Psoas muscle (tissue), 8 donors: ENCODE data around the gene LLGL1. TPM values are rescaled to one million over a fixed set of nuclear protein-coding genes. Genes with fewer than 3 reads are reported as not detected.
A peak's percentile ranks its signal among the peaks of the same experiment; 100 is the strongest.

Source experiments
- ATAC-seq, 4 donors: fragments of 200-7000 bp; cut with Tn5 transposase; one replicate each; pipeline ENCODE4 v1.9.1; 2020; ENCODE audit warnings: moderate library complexity in 3 of 4, mild to moderate bottlenecking in 2 of 4
- DNase-seq, 2 donors: peaks; one replicate each; pipeline ENCODE4 v3.0.0-alpha.2; 2020
- H3K27ac ChIP-seq: fragments of 200-600 bp; one replicate; pipeline ENCODE4 v1.8.0; 2022
- H3K27me3 ChIP-seq, 3 donors: fragments of 200-600 bp in 1 of 3; one replicate each; pipeline versions ENCODE4 v1.6.1 to v1.8.0; 2013 to 2022; ENCODE audit warnings: low read length in 2 of 3, mild to moderate bottlenecking in 2 of 3, moderate library complexity in 1 of 3; ENCODE audit not compliant: insufficient read depth in 3 of 3
- H3K36me3 ChIP-seq, 2 donors: fragments of 200-600 bp in 1 of 2; one replicate each; pipeline versions ENCODE4 v1.6.1 to v1.8.0; 2013 to 2022; ENCODE audit warnings: low read depth in 1 of 2, mild to moderate bottlenecking in 1 of 2, moderate library complexity in 1 of 2; ENCODE audit not compliant: insufficient read depth in 1 of 2
- H3K4me1 ChIP-seq: fragments of 200-600 bp; one replicate; pipeline ENCODE4 v1.8.0; 2022
- H3K4me3 ChIP-seq: fragments of 200-600 bp; one replicate; pipeline ENCODE4 v1.8.0; 2022; ENCODE audit warnings: mild to moderate bottlenecking
- H3K9me3 ChIP-seq: fragments of 200-600 bp; one replicate; pipeline ENCODE4 v1.8.0; 2022
- WGBS, 3 donors: extraction: QIAGEN DNeasy Blood & Tissue Kit; methylation state at CpG; one replicate each; pipeline versions ENCODE4 v1.1.6 to v1.1.7; 2013; 5-methylcytosine and 5-hydroxymethylcytosine counted together
- intact Hi-C, 2 donors: fragments of 100-400 bp; cut with DNase I; formaldehyde crosslinking; loops; one replicate each; pipeline versions ENCODE4 v1.11.0 to v1.14.2; 2022
- polyA plus RNA-seq, 3 donors: library from polyadenylated mRNA; stranded (reverse); fragments of 200-250 nt; gene quantifications; one replicate each; pipeline ENCODE4 v1.2.3, GENCODE V29; 2013
- total RNA-seq, 4 donors: library from RNA; stranded (reverse); fragmentation: NEBNext Ultra II Directional in 2 of 4; extraction: Animal tissue kit (Norgen Biotek cat#: 25700) in 2 of 4; gene quantifications; one replicate each; pipeline versions ENCODE4 v1.2.1 to v1.2.4, GENCODE V29; 2021 to 2023
- TF ChIP-seq, protein P1 (sequence below): fragments of 200-600 bp; IDR thresholded peaks from one replicate; pipeline ENCODE4 v1.8.0; 2022; ENCODE audit warnings: antibody characterized with exemption
- donor health status: healthy with polysubstance abuse.
- donor health status: DM: no; HTN: no; CAD: no; lungs with moderate emphysema.
- donor health status: Bipolar disorder and iron deficiency.
- donor health status: healthy.
- donor health status: DM: yes; HTN: yes; CAD: no.
- donor health status: DM: no; HTN: no; CAD: no.
- donor health status: DM: no; HTN: no; CAD: no.
- donor health status: DM: yes; HTN: yes; CAD: no.

Gene LLGL1
- total and polyA plus RNA-seq, 7 donors, result 5.1 to 9.5 (median 8.2) TPM

DNA sequence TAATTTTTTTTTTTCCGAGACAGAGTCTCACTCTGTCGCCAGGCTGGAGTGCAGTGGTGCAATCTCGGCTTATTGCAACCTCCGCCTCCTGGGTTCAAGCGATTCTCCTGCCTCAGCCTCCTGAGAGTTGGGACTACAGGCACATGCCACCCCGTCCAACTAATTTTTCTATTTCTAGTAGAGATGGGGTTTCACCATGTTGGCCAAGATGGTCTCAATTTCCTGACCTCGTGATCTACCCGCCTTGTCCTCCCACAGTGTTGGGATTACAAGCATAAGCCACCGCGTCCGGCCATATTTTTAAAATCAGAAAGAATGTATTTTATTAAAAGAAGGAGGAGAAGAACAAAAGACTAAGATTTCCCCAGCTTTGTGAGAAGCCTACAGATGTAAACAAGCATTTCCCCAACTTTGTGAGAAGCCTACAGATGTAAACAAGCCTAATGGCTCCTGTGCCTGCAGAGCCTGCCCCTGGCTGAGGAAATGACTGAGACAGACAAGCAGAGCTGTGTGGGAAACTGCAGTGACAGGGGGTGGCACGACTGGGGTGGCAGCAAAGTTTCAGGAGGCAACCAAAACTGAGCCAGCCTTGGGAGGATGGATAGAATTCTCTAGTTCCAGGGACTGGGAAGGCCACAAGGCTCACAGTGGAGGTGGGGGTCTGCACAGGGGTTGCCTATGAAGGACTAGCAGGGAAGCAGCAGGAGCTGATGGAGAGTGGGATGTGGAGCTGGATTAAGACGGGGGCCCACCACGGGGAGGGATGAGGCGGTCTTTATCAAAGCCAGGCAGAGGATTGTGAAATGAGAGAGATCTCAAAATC, 66.5 kb downstream of the LLGL1 start:
- Histone ChIP-seq H3K4me1 (peaks cover 10% of the 10 kb centered on the region), H3K4me3 (no peak overlapping the region), H3K27me3 (no peaks in the 10 kb centered on the region), H3K9me3 (no peaks in the 10 kb centered on the region), H3K27ac (peak overlapping the region; percentile 74), H3K36me3 (peaks cover 0 to 86% of the 10 kb centered on the region in 2 donors)
- ATAC-seq (peak; percentile 55 to 83 (median 76)), DNase-seq (no peak)
- 53 to 74% (median 56%) methylated on average over 15 of the region's 15 CpGs for WGBS, 3 donors
- intact Hi-C loops, result no loop called here
- TF ChIP-seq, protein P1, sequence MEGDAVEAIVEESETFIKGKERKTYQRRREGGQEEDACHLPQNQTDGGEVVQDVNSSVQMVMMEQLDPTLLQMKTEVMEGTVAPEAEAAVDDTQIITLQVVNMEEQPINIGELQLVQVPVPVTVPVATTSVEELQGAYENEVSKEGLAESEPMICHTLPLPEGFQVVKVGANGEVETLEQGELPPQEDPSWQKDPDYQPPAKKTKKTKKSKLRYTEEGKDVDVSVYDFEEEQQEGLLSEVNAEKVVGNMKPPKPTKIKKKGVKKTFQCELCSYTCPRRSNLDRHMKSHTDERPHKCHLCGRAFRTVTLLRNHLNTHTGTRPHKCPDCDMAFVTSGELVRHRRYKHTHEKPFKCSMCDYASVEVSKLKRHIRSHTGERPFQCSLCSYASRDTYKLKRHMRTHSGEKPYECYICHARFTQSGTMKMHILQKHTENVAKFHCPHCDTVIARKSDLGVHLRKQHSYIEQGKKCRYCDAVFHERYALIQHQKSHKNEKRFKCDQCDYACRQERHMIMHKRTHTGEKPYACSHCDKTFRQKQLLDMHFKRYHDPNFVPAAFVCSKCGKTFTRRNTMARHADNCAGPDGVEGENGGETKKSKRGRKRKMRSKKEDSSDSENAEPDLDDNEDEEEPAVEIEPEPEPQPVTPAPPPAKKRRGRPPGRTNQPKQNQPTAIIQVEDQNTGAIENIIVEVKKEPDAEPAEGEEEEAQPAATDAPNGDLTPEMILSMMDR, result no peak

Other genes with a start within 250 kb of the LLGL1 start
- 10 to 100 TPM; 23.9 to 39.7 (median 30.4) TPM for gene ATPAF2, start 186.5 kb upstream of the LLGL1 start, total RNA-seq
- gene ATPAF2, start 186.5 kb upstream of the LLGL1 start, polyA plus RNA-seq, result 10 to 100 TPM; 16.5 to 34.9 (median 23.0) TPM
- 10 to 100 TPM; 22.4 to 39.6 (median 38.5) TPM for gene GID4, start 186.2 kb upstream of the LLGL1 start, total RNA-seq
- gene GID4, start 186.2 kb upstream of the LLGL1 start, polyA plus RNA-seq, result 10 to 100 TPM; 10.8 to 55.2 (median 20.0) TPM
- gene DRG2, start 137.7 kb upstream of the LLGL1 start, total RNA-seq, result 10 to 100 TPM; 23.7 to 33.5 (median 27.9) TPM
- gene DRG2, start 137.7 kb upstream of the LLGL1 start, polyA plus RNA-seq, result 10 to 100 TPM; 23.9 to 33.2 (median 30.6) TPM
- gene MYO15A, start 116.9 kb upstream of the LLGL1 start, total RNA-seq, result under 1 TPM; 0.15 to 0.76 (median 0.44) TPM
- gene MYO15A, start 116.9 kb upstream of the LLGL1 start, polyA plus RNA-seq, result under 1 TPM; 0.10 to 0.44 (median 0.17) TPM
- gene ALKBH5, start 41.8 kb upstream of the LLGL1 start, total RNA-seq, result 100 to 1,000 TPM; 202 to 219 (median 211) TPM
- 100 to 1,000 TPM in 2 of 3 donors, 10 to 100 TPM in 1; 91.7 to 235 (median 111) TPM for gene ALKBH5, start 41.8 kb upstream of the LLGL1 start, polyA plus RNA-seq
- 100 to 1,000 TPM; 517 to 816 (median 599) TPM for gene FLII, start 33.1 kb downstream of the LLGL1 start, total RNA-seq
- gene FLII, start 33.1 kb downstream of the LLGL1 start, polyA plus RNA-seq, result 100 to 1,000 TPM; 379 to 491 (median 476) TPM
- gene MIEF2, start 35.0 kb downstream of the LLGL1 start, total RNA-seq, result 10 to 100 TPM; 14.3 to 28.4 (median 22.0) TPM
- gene MIEF2, start 35.0 kb downstream of the LLGL1 start, polyA plus RNA-seq, result 10 to 100 TPM in 2 of 3 donors, 1 to 10 TPM in 1; 8.1 to 18.4 (median 11.6) TPM
- gene TOP3A, start 89.4 kb downstream of the LLGL1 start, total RNA-seq, result 10 to 100 TPM in 3 of 4 donors, 1 to 10 TPM in 1; 8.8 to 21.3 (median 14.1) TPM
- 10 to 100 TPM; 10.5 to 24.3 (median 13.6) TPM for gene TOP3A, start 89.4 kb downstream of the LLGL1 start, polyA plus RNA-seq
- gene SMCR8, start 89.7 kb downstream of the LLGL1 start, total RNA-seq, result 10 to 100 TPM in 3 of 4 donors, 1 to 10 TPM in 1; 8.0 to 14.4 (median 12.2) TPM
- 10 to 100 TPM in 1 of 3 donors, 1 to 10 TPM in 2; 3.9 to 23.4 (median 6.8) TPM for gene SMCR8, start 89.7 kb downstream of the LLGL1 start, polyA plus RNA-seq
- gene SHMT1, start 137.9 kb downstream of the LLGL1 start, total RNA-seq, result 10 to 100 TPM; 11.9 to 15.1 (median 14.4) TPM
- gene SHMT1, start 137.9 kb downstream of the LLGL1 start, polyA plus RNA-seq, result 10 to 100 TPM in 2 of 3 donors, 1 to 10 TPM in 1; 8.3 to 20.8 (median 12.4) TPM
- gene EVPLL, start 152.1 kb downstream of the LLGL1 start, total RNA-seq, result not detected
- under 1 TPM in 1 of 3 donors, not detected in 2; 0.03 TPM for gene EVPLL, start 152.1 kb downstream of the LLGL1 start, polyA plus RNA-seq